DND-41 (cell line): ENCODE results near the gene TBC1D5.

Source experiments
- ATAC-seq: fragments of 200-7000 bp; cut with Tn5 transposase; 3 replicates; pipeline ENCODE4 v1.9.1; 2021; ENCODE audit warnings: low read depth; ENCODE audit not compliant: insufficient read depth
- DNase-seq: peaks from one replicate; pipeline ENCODE4 v3.0.0-alpha.2; 2020
- H2AFZ ChIP-seq: 2 replicates; pipeline ENCODE4 v1.6.0; 2012; ENCODE audit warnings: low read depth, low read length
- H3K27ac ChIP-seq: 2 replicates; pipeline ENCODE4 v1.5.1; 2012; ENCODE audit warnings: low read length, inconsistent platforms
- H3K27me3 ChIP-seq: fragments of 200-600 bp; sonication (generic); 2 replicates; pipeline ENCODE4 v1.6.0; 2012; ENCODE audit warnings: low read length, mild to moderate bottlenecking, inconsistent platforms; ENCODE audit not compliant: insufficient read depth, poor library complexity
- H3K36me3 ChIP-seq: 2 replicates; pipeline ENCODE4 v1.5.1; 2012; ENCODE audit warnings: low read length, inconsistent platforms; ENCODE audit not compliant: insufficient read depth
- H3K4me1 ChIP-seq: 2 replicates; pipeline ENCODE4 v1.5.1; 2012; ENCODE audit warnings: mild to moderate bottlenecking, low read length; ENCODE audit not compliant: insufficient read depth
- H3K4me2 ChIP-seq: 2 replicates; pipeline ENCODE4 v1.6.0; 2012; ENCODE audit warnings: mild to moderate bottlenecking, moderate library complexity, low read length, inconsistent platforms; ENCODE audit not compliant: insufficient read depth
- H3K4me3 ChIP-seq, 2 experiments: fragments of 200-600 bp in 1 of 2; shearing (Covaris generic) in 1 of 2; 2 replicates each; pipeline ENCODE4 v1.5.1; 2012 to 2016; ENCODE audit warnings: inconsistent platforms in 2 of 2, low read length in 2 of 2, mild to moderate bottlenecking in 2 of 2, low read depth in 1 of 2, moderate library complexity in 1 of 2
- H3K79me2 ChIP-seq: 2 replicates; pipeline ENCODE4 v1.6.0; 2012; ENCODE audit warnings: low read length, inconsistent platforms; ENCODE audit not compliant: insufficient read depth
- H3K9ac ChIP-seq: 2 replicates; pipeline ENCODE4 v1.6.0; 2012; ENCODE audit warnings: low read depth, mild to moderate bottlenecking, inconsistent platforms, low read length, moderate library complexity
- H3K9me3 ChIP-seq: 2 replicates; pipeline ENCODE4 v1.5.1; 2012; ENCODE audit warnings: low read length, moderate library complexity, mild to moderate bottlenecking, inconsistent platforms; ENCODE audit not compliant: insufficient read depth, severe bottlenecking
- H4K20me1 ChIP-seq: 2 replicates; pipeline ENCODE4 v1.6.0; 2012; ENCODE audit warnings: low read length; ENCODE audit not compliant: insufficient read depth
- EZH2 ChIP-seq: IDR thresholded peaks from 3 replicates; pipeline ENCODE4 v1.6.1; 2012; ENCODE audit warnings: borderline replicate concordance, low read depth, mild to moderate bottlenecking, moderate library complexity, low read length, inconsistent platforms; ENCODE audit not compliant: severe bottlenecking
- TF ChIP-seq, protein P1 (sequence below): IDR thresholded peaks from 2 replicates; pipeline ENCODE4 v1.5.1; 2012; ENCODE audit warnings: borderline replicate concordance, low read length, moderate library complexity, mild to moderate bottlenecking; ENCODE audit not compliant: poor library complexity, severe bottlenecking; ENCODE audit errors: extremely low read depth

TBC1D5 gene

DNA sequence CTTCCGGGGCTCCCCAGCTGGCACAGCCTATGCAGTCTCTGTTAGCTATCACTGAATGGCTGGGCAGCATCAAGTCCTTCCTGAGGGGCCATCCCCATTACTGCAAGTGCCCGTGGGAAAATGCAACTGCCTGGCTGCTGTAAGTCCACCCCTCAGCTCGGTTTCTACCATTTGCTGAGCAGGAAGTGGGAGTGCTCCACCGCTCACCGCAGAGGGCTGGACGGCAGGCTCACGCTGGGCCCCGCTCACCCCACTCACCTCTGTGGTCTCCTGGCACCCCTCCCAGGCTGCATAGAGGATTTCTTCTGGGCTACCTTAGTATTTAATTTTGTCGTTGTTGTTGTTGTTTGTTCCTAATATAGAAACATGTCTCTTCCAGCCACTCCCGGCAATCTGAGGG, 587.5 kb downstream of the TBC1D5 start:
- Histone ChIP-seq H3K4me2 (no peak overlapping the region), H3K36me3 (peaks cover 67% of the 10 kb centered on the region), H3K27ac (peak overlapping the region; percentile 16; the same call in 1 of the 2 replicates), H3K4me1 (peaks cover 36% of the 10 kb centered on the region), H3K4me3 (no peak overlapping the region), H3K27me3 (no peaks in the 10 kb centered on the region), H2AFZ (no peak overlapping the region), H3K79me2 (no peaks in the 10 kb centered on the region), H3K9me3 (peaks cover 4% of the 10 kb centered on the region), H4K20me1 (no peaks in the 10 kb centered on the region), H3K9ac (no peak overlapping the region)
- ATAC-seq (no peak), DNase-seq (no peak)
- TF ChIP-seq, protein P1, sequence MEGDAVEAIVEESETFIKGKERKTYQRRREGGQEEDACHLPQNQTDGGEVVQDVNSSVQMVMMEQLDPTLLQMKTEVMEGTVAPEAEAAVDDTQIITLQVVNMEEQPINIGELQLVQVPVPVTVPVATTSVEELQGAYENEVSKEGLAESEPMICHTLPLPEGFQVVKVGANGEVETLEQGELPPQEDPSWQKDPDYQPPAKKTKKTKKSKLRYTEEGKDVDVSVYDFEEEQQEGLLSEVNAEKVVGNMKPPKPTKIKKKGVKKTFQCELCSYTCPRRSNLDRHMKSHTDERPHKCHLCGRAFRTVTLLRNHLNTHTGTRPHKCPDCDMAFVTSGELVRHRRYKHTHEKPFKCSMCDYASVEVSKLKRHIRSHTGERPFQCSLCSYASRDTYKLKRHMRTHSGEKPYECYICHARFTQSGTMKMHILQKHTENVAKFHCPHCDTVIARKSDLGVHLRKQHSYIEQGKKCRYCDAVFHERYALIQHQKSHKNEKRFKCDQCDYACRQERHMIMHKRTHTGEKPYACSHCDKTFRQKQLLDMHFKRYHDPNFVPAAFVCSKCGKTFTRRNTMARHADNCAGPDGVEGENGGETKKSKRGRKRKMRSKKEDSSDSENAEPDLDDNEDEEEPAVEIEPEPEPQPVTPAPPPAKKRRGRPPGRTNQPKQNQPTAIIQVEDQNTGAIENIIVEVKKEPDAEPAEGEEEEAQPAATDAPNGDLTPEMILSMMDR = no peak
- TF ChIP-seq EZH2 = no peak

DNA sequence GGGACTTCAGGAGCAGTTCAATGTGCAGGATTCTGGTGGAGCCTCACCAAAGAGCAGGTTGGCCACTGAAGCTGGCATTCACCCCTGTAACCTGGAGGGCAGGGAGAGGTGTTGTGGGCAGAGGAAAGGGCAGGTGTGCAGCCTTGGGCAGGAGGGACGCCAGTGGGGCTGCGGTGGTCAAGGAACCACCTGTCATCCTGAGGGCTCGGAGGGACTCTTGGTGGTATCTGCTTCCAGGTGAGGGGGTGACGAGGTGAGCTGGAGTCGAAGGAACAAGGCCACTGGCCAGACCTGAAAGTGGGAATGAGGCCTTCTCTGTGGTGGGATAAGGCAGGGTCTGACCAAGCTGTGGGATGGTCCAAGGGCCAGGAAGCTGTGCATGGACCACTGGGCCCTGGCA, 588.2 kb downstream of the TBC1D5 start:
- ATAC-seq (no peak), DNase-seq (no peak)
- Histone ChIP-seq H3K27me3 (no peaks in the 10 kb centered on the region), H3K79me2 (no peaks in the 10 kb centered on the region), H3K4me1 (peaks cover 36% of the 10 kb centered on the region), H2AFZ (no peak overlapping the region), H3K4me2 (no peak overlapping the region), H3K27ac (peak overlapping the region; percentile 26; the same call in 1 of the 2 replicates), H3K9me3 (peaks cover 4% of the 10 kb centered on the region), H4K20me1 (no peaks in the 10 kb centered on the region), H3K36me3 (peaks cover 60% of the 10 kb centered on the region), H3K9ac (no peak overlapping the region), H3K4me3 (no peak overlapping the region)
- no peak for TF ChIP-seq EZH2
- TF ChIP-seq, protein P1 = no peak

DNA sequence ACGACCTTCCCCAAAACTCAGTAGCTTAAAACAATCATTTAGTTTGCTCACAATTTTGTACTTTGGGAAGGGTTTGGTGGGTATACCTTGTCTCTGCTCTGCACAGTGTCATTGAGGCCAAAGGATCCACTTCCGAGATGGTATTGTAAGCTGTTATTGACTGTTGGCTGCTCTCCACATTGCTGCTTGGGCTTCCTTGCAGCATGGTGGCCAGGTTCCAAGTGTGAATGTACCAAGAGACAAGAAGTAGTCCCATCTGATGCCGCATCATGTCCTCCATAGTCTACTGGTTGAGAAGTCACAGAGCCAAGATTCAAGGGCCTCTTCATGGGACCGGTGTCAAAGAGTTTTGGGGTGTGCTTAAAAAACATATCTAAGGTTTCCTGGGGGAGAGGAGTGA, 589.2 kb downstream of the TBC1D5 start:
- ATAC-seq (no peak), DNase-seq (no peak)
- H3K27me3 ChIP-seq = no peaks in the 10 kb centered on the region
- H3K4me1 ChIP-seq = peaks cover 36% of the 10 kb centered on the region
- no peaks in the 10 kb centered on the region for H4K20me1 ChIP-seq
- peaks cover 51% of the 10 kb centered on the region for H3K36me3 ChIP-seq
- peaks cover 4% of the 10 kb centered on the region for H3K9me3 ChIP-seq
- H3K27ac ChIP-seq = peak overlapping the region; percentile 91
- no peaks in the 10 kb centered on the region for H3K79me2 ChIP-seq
- no peak for TF ChIP-seq EZH2
- TF ChIP-seq, protein P1 = no peak
- H2AFZ ChIP-seq = no peak overlapping the region; the same call in 1 of the 2 replicates
- peak overlapping the region; percentile 77 for H3K4me2 ChIP-seq
- no peak overlapping the region for H3K9ac ChIP-seq
- H3K4me3 ChIP-seq = peak overlapping the region in 1 of 2 experiments; percentile 56; a peak in 1 of 4 replicates
